Esophagus muscularis mucosa (tissue), 4 donors: ENCODE results near the gene MPV17. TPM values are rescaled to one million over a fixed set of nuclear protein-coding genes. Genes with fewer than 3 reads are reported as not detected.

ENCODE experiments used
- DNase-seq: peaks from one replicate; pipeline ENCODE4 v3.0.0-alpha.2; 2017; ENCODE audit errors: extremely low spot score
- H3K27ac ChIP-seq, 4 donors: fragments of 200-600 bp; sonication (generic); replicated peaks in 1 of 4; 1 replicate in 3 of 4; 2 replicates in 1 of 4; pipeline ENCODE4 v1.5.1; 2016 to 2019; ENCODE audit warnings: mild to moderate bottlenecking in 1 of 4
- H3K27me3 ChIP-seq, 4 donors: fragments of 200-600 bp; sonication (generic); one replicate each; pipeline versions ENCODE4 v1.5.1 to v1.6.0; 2016 to 2019
- H3K36me3 ChIP-seq, 4 donors: fragments of 200-600 bp; sonication (generic); one replicate each; pipeline ENCODE4 v1.5.1; 2016 to 2019
- H3K4me1 ChIP-seq, 4 donors: fragments of 200-600 bp; sonication (generic); one replicate each; pipeline ENCODE4 v1.5.1; 2016 to 2019
- H3K4me3 ChIP-seq, 4 donors: fragments of 200-600 bp; sonication (generic); 1 replicate in 2 of 4; 2 replicates in 2 of 4; pipeline ENCODE4 v1.5.1; 2016 to 2019; ENCODE audit warnings: mild to moderate bottlenecking in 4 of 4, moderate library complexity in 1 of 4
- H3K9me3 ChIP-seq, 4 donors: fragments of 200-600 bp; sonication (generic); 1 replicate in 3 of 4; 2 replicates in 1 of 4; pipeline ENCODE4 v1.5.1; 2016 to 2019
- CTCF ChIP-seq, 3 experiments: fragments of 200-600 bp in 2 of 3; fragments of 450-650 bp in 1 of 3; sonication (generic) in 2 of 3; IDR thresholded peaks; one replicate each; pipeline ENCODE4 v1.5.1; 2017 to 2019; ENCODE audit warnings: antibody characterized with exemption in 3 of 3, mild to moderate bottlenecking in 2 of 3, moderate library complexity in 1 of 3
- EP300 ChIP-seq: sonication (generic); formaldehyde crosslinking; IDR thresholded peaks from one replicate; pipeline ENCODE4 v1.6.1; 2017; ENCODE audit warnings: antibody characterized with exemption
- POLR2A ChIP-seq: fragments of 450-650 bp; IDR thresholded peaks from one replicate; pipeline ENCODE4 v1.6.1; 2017; ENCODE audit warnings: antibody characterized with exemption, moderate library complexity, mild to moderate bottlenecking, low read depth
- POLR2AphosphoS5 ChIP-seq, 2 donors: sonication (generic); formaldehyde crosslinking; IDR thresholded peaks; one replicate each; pipeline ENCODE4 v1.6.1; 2017; ENCODE audit warnings: antibody characterized with exemption in 2 of 2
- WGBS: methylation state at CpG from one replicate; pipeline ENCODE4 v1.1.5; 2018; 5-methylcytosine and 5-hydroxymethylcytosine counted together
- intact Hi-C: fragments of 100-400 bp; cut with DNase I; formaldehyde crosslinking; loops from one replicate; pipeline ENCODE4 v1.15.1; 2023
- total RNA-seq, 4 donors: library from RNA; depleted of rRNA; stranded (reverse); fragments of >200 nt; gene quantifications; one replicate each; pipeline versions ENCODE4 v1.1.0 to v1.2.1, GENCODE V29; 2016

Gene MPV17
- total RNA-seq, 4 donors from 2014 or later, result 46.7 to 70.2 (median 60.6) TPM

DNA sequence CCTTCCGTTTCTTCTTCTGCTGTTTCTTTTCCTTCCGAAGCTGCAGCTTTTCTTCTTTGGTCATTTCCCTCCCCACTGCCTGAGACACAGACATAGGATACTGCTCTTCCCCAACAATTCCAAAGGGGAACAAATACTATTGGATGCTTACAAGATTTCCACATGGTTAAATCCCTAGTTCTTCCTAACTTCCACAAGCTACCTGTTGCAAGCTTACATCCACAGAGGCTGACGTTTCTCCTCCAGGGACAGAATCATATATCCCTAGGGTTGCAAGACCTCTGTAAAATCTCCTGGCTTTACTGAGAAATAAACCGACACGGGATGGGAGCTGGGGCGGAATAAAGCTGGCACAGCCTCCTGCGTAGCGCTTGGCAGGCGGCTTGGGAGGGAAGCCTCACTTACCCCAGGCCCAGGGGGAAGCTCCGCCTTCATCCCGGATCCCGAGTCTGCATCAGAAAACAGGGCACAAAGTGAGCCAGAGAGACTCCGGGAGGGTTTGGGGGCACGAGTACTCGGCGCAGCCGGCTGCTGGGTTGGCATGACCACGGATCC lies 46.7 kb upstream of the MPV17 start:
- H3K36me3 ChIP-seq, result peaks cover 50 to 69% (median 65%) of the 10 kb centered on the region in 4 donors
- WGBS, result 2% methylated on average over 7 of the region's 18 CpGs
- peak overlapping the region; percentile 86 to 94 (median 89) for H3K4me3 ChIP-seq
- TF ChIP-seq CTCF (IDR thresholded peaks at IDR 0.05) (no peak), POLR2AphosphoS5 (IDR thresholded peaks at IDR 0.05) (no peak), EP300 (no peak), POLR2A (no peak)
- DNase-seq, result no peak
- intact Hi-C loops, result loop anchor here (5.0 to 10.0 kb wide), 3 partner anchors 38 to 155 kb away; partner anchors contain the start of genes ATRAID, CAD, MPV17 and PPM1G
- peak overlapping the region; percentile 88 to 99 (median 95) for H3K27ac ChIP-seq
- peaks cover 28 to 46% (median 38%) of the 10 kb centered on the region in 4 donors for H3K4me1 ChIP-seq
- no peaks in the 10 kb centered on the region for H3K9me3 ChIP-seq
- no peaks in the 10 kb centered on the region for H3K27me3 ChIP-seq

DNA sequence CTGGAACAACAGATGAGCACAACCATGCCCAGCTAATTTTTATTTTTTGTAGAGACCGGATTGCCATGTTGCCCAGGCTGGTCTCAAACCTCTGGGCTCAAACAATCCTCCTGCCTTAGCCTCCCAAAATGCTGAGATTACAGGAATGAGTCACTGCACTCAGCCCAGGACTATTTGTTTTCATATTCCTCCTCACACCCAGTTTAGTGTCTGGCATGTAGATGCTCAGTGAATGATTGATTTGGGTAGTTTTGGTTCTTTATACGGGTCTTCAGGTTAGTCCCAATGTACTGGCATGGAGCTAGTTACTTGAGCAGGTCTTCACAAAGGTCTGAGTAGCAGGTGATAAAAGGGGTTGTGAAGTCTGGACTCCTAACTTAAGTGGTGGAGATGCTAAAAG lies 41.0 kb upstream of the MPV17 start:
- 84% methylated on average over 2 of the region's 2 CpGs for WGBS
- H3K4me3 ChIP-seq, result no peak overlapping the region
- no peaks in the 10 kb centered on the region for H3K9me3 ChIP-seq
- H3K4me1 ChIP-seq, result peaks cover 5 to 10% (median 6%) of the 10 kb centered on the region in 4 donors
- H3K36me3 ChIP-seq, result peaks cover 47 to 61% (median 56%) of the 10 kb centered on the region in 4 donors
- H3K27me3 ChIP-seq, result no peaks in the 10 kb centered on the region
- intact Hi-C loops, result no loop called here
- DNase-seq, result no peak
- no peak overlapping the region for H3K27ac ChIP-seq
- TF ChIP-seq POLR2AphosphoS5 (IDR thresholded peaks at IDR 0.05) (no peak), POLR2A (no peak), EP300 (no peak), CTCF (IDR thresholded peaks at IDR 0.05) (no peak)

DNA sequence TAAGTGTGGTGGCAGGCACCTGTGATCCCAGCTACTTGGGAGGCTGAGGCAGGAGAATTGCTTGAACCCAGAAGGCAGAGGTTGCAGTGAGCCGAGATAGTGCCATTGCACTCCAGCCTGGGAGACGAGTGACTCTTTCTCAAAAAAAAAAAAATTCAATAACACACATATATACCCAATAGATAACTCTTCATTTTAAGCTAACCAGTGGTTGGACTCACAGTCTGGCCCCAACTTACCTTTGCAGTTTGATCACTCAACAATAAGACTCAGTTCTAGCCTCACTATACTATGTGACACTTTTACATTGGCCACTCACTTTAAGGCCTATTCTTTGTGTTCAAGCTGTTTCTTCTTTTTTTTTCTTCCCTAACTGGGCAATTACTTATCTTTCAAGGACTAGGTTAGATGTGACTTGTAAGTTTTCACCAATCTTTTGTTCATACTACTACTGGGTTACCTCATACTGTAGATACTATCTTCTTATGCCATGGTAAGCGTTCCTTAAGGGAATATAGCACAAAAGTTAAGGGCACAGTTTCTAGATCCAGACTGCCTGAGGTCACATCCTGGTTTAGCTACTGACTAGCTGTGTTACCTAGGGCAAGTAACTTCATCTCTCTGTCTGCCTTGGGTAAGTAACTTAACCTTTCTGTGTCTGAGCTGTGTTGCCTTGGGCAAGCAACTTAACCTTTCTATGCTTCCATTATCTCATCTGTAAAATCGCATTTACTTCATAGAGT lies 40.0 kb upstream of the MPV17 start:
- peaks cover 6 to 8% (median 7%) of the 10 kb centered on the region in 4 donors for H3K4me1 ChIP-seq
- H3K27me3 ChIP-seq, result no peaks in the 10 kb centered on the region
- no peak overlapping the region for H3K4me3 ChIP-seq
- DNase-seq, result no peak
- TF ChIP-seq POLR2A, result no peak
- TF ChIP-seq CTCF (IDR thresholded peaks at IDR 0.05), result no peak
- TF ChIP-seq EP300, result no peak
- TF ChIP-seq POLR2AphosphoS5 (IDR thresholded peaks at IDR 0.05), result no peak
- 92% methylated on average over 4 of the region's 4 CpGs for WGBS
- H3K36me3 ChIP-seq, result peaks cover 45 to 50% (median 46%) of the 10 kb centered on the region in 4 donors
- H3K9me3 ChIP-seq, result no peaks in the 10 kb centered on the region
- no peak overlapping the region for H3K27ac ChIP-seq
- intact Hi-C loops, result no loop called here

- under 1% methylated on average over 32 of the region's 67 CpGs for WGBS
- intact Hi-C loops, result loop anchor here (5.0 kb wide), 1 partner anchor 34 kb away; the partner anchor contains the start of gene MPV17
- H3K27me3 ChIP-seq, result no peaks in the 10 kb centered on the region
- TF ChIP-seq CTCF (IDR thresholded peaks at IDR 0.05) (peak in 2 of 3 experiments; percentile 9 to 17), POLR2AphosphoS5 (IDR thresholded peaks at IDR 0.05) (peak; percentile 75 to 87), EP300 (no peak)
- peak; percentile 99 for DNase-seq
- peak within 1 kb of the TSS; percentile 85 to 92 (median 88) for H3K27ac ChIP-seq
- no peaks in the 10 kb centered on the region for H3K9me3 ChIP-seq
- peak within 1 kb of the TSS; percentile 83 to 94 (median 91) for H3K4me3 ChIP-seq
- no peaks in the 10 kb centered on the region for H3K36me3 ChIP-seq
- H3K4me1 ChIP-seq, result peaks cover 27 to 47% (median 40%) of the 10 kb centered on the region in 4 donors
Measured at GRCh38 chr2:27356382-27357181, 33.7 kb upstream of the MPV17 start, which contains the start of gene GTF3C2. GTF3C2 (minus strand) TSS chr2:27356764; CDS start chr2:27343554, 13,210 bp downstream.
